Measurements from ENCODE around the gene CAPG.
A peak's percentile ranks its signal among the peaks of the same experiment; 100 is the strongest.

The CAPG gene

GRCh38 chr2:85390941-85391669 is 19.1 kb downstream of the CAPG start:
- no peaks in the 10 kb centered on the region for H3F3A ChIP-seq (ENCODE audit: low read depth)
- H3K9me3 ChIP-seq (ENCODE audit: insufficient read depth, low read depth, low read length): no peaks in the 10 kb centered on the region
- H3K79me2 ChIP-seq (ENCODE audit: insufficient read depth, low read length): no peaks in the 10 kb centered on the region
- H4K20me1 ChIP-seq (ENCODE audit: insufficient read depth, low read length, poor library complexity, severe bottlenecking): no peaks in the 10 kb centered on the region
- H3K36me3 ChIP-seq (ENCODE audit: insufficient read depth, low read length): peaks cover 51% of the 10 kb centered on the region; the same call in 1 of the 2 replicates
- no peak overlapping the region for H3K4me2 ChIP-seq (ENCODE audit: low read depth, low read length, poor library complexity, severe bottlenecking)
- no peak overlapping the region for H3K9ac ChIP-seq (ENCODE audit: low read depth, low read length, poor library complexity, severe bottlenecking)
- TF ChIP-seq CTCF (conservative IDR thresholded peaks at IDR 0.05; ENCODE audit: low read length) (peak; percentile 89), EZH2phosphoT487 (IDR thresholded peaks at IDR 0.05; ENCODE audit: borderline replicate concordance) (no peak)
- no peaks in the 10 kb centered on the region for H3K9me2 ChIP-seq (replicated peaks; ENCODE audit: low read depth, low read length)
- no peak overlapping the region for H2AFZ ChIP-seq (ENCODE audit: low read length)
- H3K4me1 ChIP-seq (ENCODE audit: insufficient read depth, low read length, poor library complexity, severe bottlenecking): no peaks in the 10 kb centered on the region
- H3K4me3 ChIP-seq (ENCODE audit: low read length, poor library complexity, severe bottlenecking): no peak overlapping the region
- H3K27me3 ChIP-seq (ENCODE audit: insufficient read depth, low read length, poor library complexity, severe bottlenecking): no peaks in the 10 kb centered on the region

GRCh38 chr2:85388878-85389538 is 21.2 kb downstream of the CAPG start:
- no peak overlapping the region for H3K4me3 ChIP-seq (ENCODE audit: low read length, poor library complexity, severe bottlenecking)
- no peaks in the 10 kb centered on the region for H3K9me3 ChIP-seq (ENCODE audit: insufficient read depth, low read depth, low read length)
- no peak overlapping the region for H3K4me2 ChIP-seq (ENCODE audit: low read depth, low read length, poor library complexity, severe bottlenecking)
- no peaks in the 10 kb centered on the region for H3K79me2 ChIP-seq (ENCODE audit: insufficient read depth, low read length)
- H3K36me3 ChIP-seq (ENCODE audit: insufficient read depth, low read length): peaks cover 34% of the 10 kb centered on the region; the same call in 1 of the 2 replicates
- H4K20me1 ChIP-seq (ENCODE audit: insufficient read depth, low read length, poor library complexity, severe bottlenecking): no peaks in the 10 kb centered on the region
- no peaks in the 10 kb centered on the region for H3K4me1 ChIP-seq (ENCODE audit: insufficient read depth, low read length, poor library complexity, severe bottlenecking)
- H3K9ac ChIP-seq (ENCODE audit: low read depth, low read length, poor library complexity, severe bottlenecking): no peak overlapping the region
- no peaks in the 10 kb centered on the region for H3K27me3 ChIP-seq (ENCODE audit: insufficient read depth, low read length, poor library complexity, severe bottlenecking)
- no peaks in the 10 kb centered on the region for H3K9me2 ChIP-seq (replicated peaks; ENCODE audit: low read depth, low read length)
- no peaks in the 10 kb centered on the region for H3F3A ChIP-seq (ENCODE audit: low read depth)
- TF ChIP-seq CTCF (conservative IDR thresholded peaks at IDR 0.05; ENCODE audit: low read length): no peak
- TF ChIP-seq EZH2phosphoT487 (IDR thresholded peaks at IDR 0.05; ENCODE audit: borderline replicate concordance): no peak
- no peak overlapping the region for H2AFZ ChIP-seq (ENCODE audit: low read length)

- TF ChIP-seq CTCF (conservative IDR thresholded peaks at IDR 0.05; ENCODE audit: low read length) (no peak), EZH2phosphoT487 (IDR thresholded peaks at IDR 0.05; ENCODE audit: borderline replicate concordance) (no peak)
- H2AFZ ChIP-seq (ENCODE audit: low read length): no peak overlapping the region
- H3K4me3 ChIP-seq (ENCODE audit: low read length, poor library complexity, severe bottlenecking): no peak overlapping the region
- no peaks in the 10 kb centered on the region for H3K79me2 ChIP-seq (ENCODE audit: insufficient read depth, low read length)
- H3K36me3 ChIP-seq (ENCODE audit: insufficient read depth, low read length): peaks cover 34% of the 10 kb centered on the region; the same call in 1 of the 2 replicates
- H3K27me3 ChIP-seq (ENCODE audit: insufficient read depth, low read length, poor library complexity, severe bottlenecking): no peaks in the 10 kb centered on the region
- no peaks in the 10 kb centered on the region for H3K4me1 ChIP-seq (ENCODE audit: insufficient read depth, low read length, poor library complexity, severe bottlenecking)
- H3K9ac ChIP-seq (ENCODE audit: low read depth, low read length, poor library complexity, severe bottlenecking): no peak overlapping the region
- H3K9me2 ChIP-seq (replicated peaks; ENCODE audit: low read depth, low read length): no peaks in the 10 kb centered on the region
- H3F3A ChIP-seq (ENCODE audit: low read depth): no peaks in the 10 kb centered on the region
- H3K4me2 ChIP-seq (ENCODE audit: low read depth, low read length, poor library complexity, severe bottlenecking): no peak overlapping the region
- no peaks in the 10 kb centered on the region for H4K20me1 ChIP-seq (ENCODE audit: insufficient read depth, low read length, poor library complexity, severe bottlenecking)
- no peaks in the 10 kb centered on the region for H3K9me3 ChIP-seq (ENCODE audit: insufficient read depth, low read depth, low read length)
Measured at GRCh38 chr2:85387754-85388153, 22.4 kb downstream of the CAPG start.

Data from Loucy (cell line).